ENCODE measurements around the gene EP300. TPM values are rescaled to one million over a fixed set of nuclear protein-coding genes. Genes with fewer than 3 reads are reported as not detected.

Gene EP300
- 164 TPM for total RNA-seq

DNA sequence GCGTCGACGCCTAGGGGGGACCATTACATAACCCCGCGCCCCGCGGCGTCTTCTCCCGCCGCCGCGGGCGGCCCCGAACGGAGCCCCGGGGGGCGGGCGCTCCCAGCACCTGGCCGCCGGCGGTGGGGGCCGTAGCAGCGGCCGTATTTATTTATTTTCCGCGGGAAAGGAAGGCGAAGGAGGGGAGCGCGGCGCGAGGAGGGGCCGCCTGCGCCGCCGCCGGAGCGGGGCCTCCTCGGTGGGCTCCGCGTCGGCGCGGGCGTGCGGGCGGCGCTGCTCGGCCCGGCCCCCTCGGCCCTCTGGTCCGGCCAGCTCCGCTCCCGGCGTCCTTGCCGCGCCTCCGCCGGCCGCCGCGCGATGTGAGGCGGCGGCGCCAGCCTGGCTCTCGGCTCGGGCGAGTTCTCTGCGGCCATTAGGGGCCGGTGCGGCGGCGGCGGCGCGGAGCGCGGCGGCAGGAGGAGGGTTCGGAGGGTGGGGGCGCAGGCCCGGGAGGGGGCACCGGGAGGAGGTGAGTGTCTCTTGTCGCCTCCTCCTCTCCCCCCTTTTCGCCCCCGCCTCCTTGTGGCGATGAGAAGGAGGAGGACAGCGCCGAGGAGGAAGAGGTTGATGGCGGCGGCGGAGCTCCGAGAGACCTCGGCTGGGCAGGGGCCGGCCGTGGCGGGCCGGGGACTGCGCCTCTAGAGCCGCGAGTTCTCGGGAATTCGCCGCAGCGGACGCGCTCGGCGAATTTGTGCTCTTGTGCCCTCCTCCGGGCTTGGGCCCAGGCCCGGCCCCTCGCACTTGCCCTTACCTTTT lies at the start of gene EP300:
Gene EP300 (plus strand): TSS at position 570 of the 795 bp plus-strand sequence. CDS start 413 bp downstream, outside the sequence.

GRCh38 chr22:41204992-41205900 lies 112.9 kb downstream of the EP300 start, which contains the start of gene L3MBTL2:
TSS of gene L3MBTL2 (plus strand) at chr22:41205312. CDS start at chr22:41205363, 51 bp downstream.

Small RNA genes within 50 kb of the gene (small RNA-seq; reads per million reads assigned to genes)
- not detected for gene RF00019 (ENCODE audit: low replicate concordance)
- not detected for gene RNU6-375P (ENCODE audit: low replicate concordance)

Other genes starting within 250 kb of the EP300 start
- gene ST13, start 236.0 kb upstream of the EP300 start, total RNA-seq = 141 TPM
- 9.4 TPM for gene XPNPEP3, start 235.4 kb upstream of the EP300 start, total RNA-seq
- gene DNAJB7, start 230.5 kb upstream of the EP300 start, total RNA-seq = not detected
- gene RBX1, start 141.2 kb upstream of the EP300 start, total RNA-seq = 62.6 TPM
- 26.3 TPM for gene L3MBTL2, start 112.7 kb downstream of the EP300 start, total RNA-seq
- gene CHADL, start 148.3 kb downstream of the EP300 start, total RNA-seq = 3.4 TPM
- 41.9 TPM for gene RANGAP1, start 193.6 kb downstream of the EP300 start, total RNA-seq
- 61.7 TPM for gene ZC3H7B, start 208.9 kb downstream of the EP300 start, total RNA-seq

Data from parietal lobe (tissue), 2 donors.